Germinal center (tissue), 1 donor: Measurements from ENCODE around the gene DBH.

Source experiments
- DNase-seq: peaks from one replicate; pipeline ENCODE4 v3.0.0; 2012; ENCODE audit warnings: mixed read lengths, low spot score

The DBH gene

GRCh38 chr9:133701981-133702797 lies 66.0 kb downstream of the DBH start:
- no peak for DNase-seq

- DNase-seq, result no peak
Observed at GRCh38 chr9:133702798-133703590, 66.8 kb downstream of the DBH start.

- DNase-seq, result no peak
Observed at GRCh38 chr9:133703591-133704399, 67.6 kb downstream of the DBH start.

GRCh38 chr9:133704711-133705181 lies 68.6 kb downstream of the DBH start:
- no peak for DNase-seq

- DNase-seq, result no peak
Observed at GRCh38 chr9:133705576-133705975, 69.4 kb downstream of the DBH start.

GRCh38 chr9:133706307-133707050 lies 70.3 kb downstream of the DBH start:
- DNase-seq, result no peak

- DNase-seq, result no peak
Observed at GRCh38 chr9:133707065-133707762, 71.1 kb downstream of the DBH start.

- no peak for DNase-seq
Observed at GRCh38 chr9:133707763-133708245, 71.6 kb downstream of the DBH start.

- DNase-seq, result no peak
Observed at GRCh38 chr9:133708246-133709014, 72.3 kb downstream of the DBH start.
